ENCODE results near the gene SFT2D1. TPM values are rescaled to one million over a fixed set of nuclear protein-coding genes. Genes with fewer than 3 reads are reported as not detected.

The SFT2D1 gene
- total and polyA plus RNA-seq, 2 of the 4 experiments (the other 2 are of a cell fraction): 10.2 to 45.8 TPM

GRCh38 chr6:166381733-166382499, 39.6 kb upstream of the SFT2D1 start:
- no peaks in the 10 kb centered on the region for H3K9me3 ChIP-seq (ENCODE audit: control insufficient read depth, insufficient read depth, low read length)
- no peak overlapping the region for H2BK120ac ChIP-seq (ENCODE audit: low read depth, low read length)
- peak overlapping the region; percentile 99 for H2AFZ ChIP-seq (replicated peaks; ENCODE audit: low read length, poor library complexity)
- no peaks in the 10 kb centered on the region for H4K20me1 ChIP-seq (ENCODE audit: insufficient read depth, low read length)
- H3K9me1 ChIP-seq (ENCODE audit: insufficient read depth, low read length): no peaks in the 10 kb centered on the region
- H3K56ac ChIP-seq (ENCODE audit: extremely low read depth, insufficient read depth, low read length): no peak overlapping the region
- H2BK20ac ChIP-seq (ENCODE audit: low read depth, low read length): no peak overlapping the region
- TF ChIP-seq SMC3 (IDR thresholded peaks at IDR 0.05; ENCODE audit: low read depth, low read length): peak; percentile 40; the same call in 1 of the 2 replicates
- peak; percentile 63 for TF ChIP-seq CTCF (conservative IDR thresholded peaks at IDR 0.05; ENCODE audit: low read depth, low read length)
- TF ChIP-seq USF2 (IDR thresholded peaks at IDR 0.05; ENCODE audit: low read depth, low read length): no peak
- no peak for TF ChIP-seq FOS (IDR thresholded peaks at IDR 0.05; ENCODE audit: low read depth, low read length)
- peak; percentile 48 for TF ChIP-seq RAD21 (IDR thresholded peaks at IDR 0.05; ENCODE audit: low read length)
- dilution Hi-C loops (cut with HindIII; ENCODE audit: low sequenced_read_pairs, unreplicated experiment) (no loop called here), in situ Hi-C loops (cut with MboI; ENCODE audit: low sequenced_read_pairs) (no loop called here), intact Hi-C loops (cut with micrococcal nuclease) (loop anchor here (2.0 to 5.0 kb wide), 2 partner anchors 39 to 105 kb away; partner anchors contain the start of gene SFT2D1)
- peak overlapping the region; percentile 89 for H2AK9ac ChIP-seq (replicated peaks; ENCODE audit: low read depth, low read length, poor library complexity)
- WGBS, 2 experiments (ENCODE audit: extremely low coverage in 2 of 2, insufficient read length in 1 of 2): 1% methylated on average over 20 of the region's 49 CpGs; no CpG with 5 or more reads in 1 of the 2 experiments
- H3K9ac ChIP-seq (ENCODE audit: low read depth, low read length): peak overlapping the region; percentile 29; the same call in 1 of the 2 replicates
- H3K4me1 ChIP-seq (ENCODE audit: control insufficient read depth, insufficient read depth, low read length): no peaks in the 10 kb centered on the region
- peaks cover 0 to 5% of the 10 kb centered on the region in 2 experiments; a peak in 2 of 4 replicates for H3K79me1 ChIP-seq (ENCODE audit: low read depth in 1 of 2, low read length in 2 of 2)
- H3K18ac ChIP-seq (ENCODE audit: low read depth, low read length): no peak overlapping the region
- no peaks in the 10 kb centered on the region for H3K27me3 ChIP-seq (ENCODE audit: control insufficient read depth, insufficient read depth, low read length)
- H3K4me3 ChIP-seq (ENCODE audit: insufficient read depth, low read depth, low read length): peak overlapping the region; percentile 87
- H4K8ac ChIP-seq (ENCODE audit: low read depth in 2 of 2, low read length in 2 of 2): no peak overlapping the region
- no peaks in the 10 kb centered on the region for H3K36me3 ChIP-seq (ENCODE audit: control insufficient read depth, insufficient read depth, low read length)
- no peak overlapping the region for H3K4ac ChIP-seq (ENCODE audit: low read depth, low read length)
- POLR2A ChIA-PET (ENCODE audit: unreplicated experiment): no interaction called here
- CTCF ChIA-PET: interaction anchor here (0.6 to 1.3 kb wide), 8 partner anchors 8 to 106 kb away, joined by 3 to 6 read pairs (median 4); no protein-coding TSS in a partner anchor
- H4K5ac ChIP-seq (ENCODE audit: low read depth, low read length): no peak overlapping the region
- ATAC-seq (ENCODE audit: low read depth) (0 out of 2 replicates have a peak, but pooled peaks have one; percentile 6), DNase-seq (peak; percentile 46)
- H3K23ac ChIP-seq (ENCODE audit: low read depth, low read length): no peak overlapping the region
- no peak overlapping the region for H3K14ac ChIP-seq (replicated peaks; ENCODE audit: low read depth, low read length)
- no peak overlapping the region for H2BK15ac ChIP-seq (ENCODE audit: low read depth, low read length)
- no peak overlapping the region; the same call in 1 of the 2 replicates for H3K27ac ChIP-seq (ENCODE audit: insufficient read depth, low read length)
- peak overlapping the region; percentile 95 for H3K4me2 ChIP-seq (ENCODE audit: low read depth, low read length)
- no TSS peak for BruUV-seq (replicated peaks)
- no peak overlapping the region for H2BK5ac ChIP-seq (ENCODE audit: low read depth, low read length, poor library complexity, severe bottlenecking)
- H2AK5ac ChIP-seq (ENCODE audit: low read depth, low read length): no peak overlapping the region; the same call in 1 of the 2 replicates
- no peak overlapping the region for H4K91ac ChIP-seq (ENCODE audit: insufficient read depth, low read depth, low read length)
